BLaER1 treated with 17β-estradiol and CSF1 and Interleukin-3, amounts not matched to agents 10 nM and 100 nM (cell line): Measurements from ENCODE around the gene PRUNE2.
A peak's percentile ranks its signal among the peaks of the same experiment; 100 is the strongest.

Source experiments
- H3K27ac ChIP-seq, 11 experiments: shearing (Covaris generic); formaldehyde crosslinking; 2 replicates each; pipeline ENCODE4 v1.8.1; 2022
- H3K27me3 ChIP-seq, 11 experiments: shearing (Covaris generic); formaldehyde crosslinking; 2 replicates each; pipeline ENCODE4 v1.8.1; 2022
- H3K36me3 ChIP-seq, 11 experiments: shearing (Covaris generic); formaldehyde crosslinking; 2 replicates each; pipeline ENCODE4 v1.8.1; 2022
- H3K4me1 ChIP-seq, 10 experiments: shearing (Covaris generic); formaldehyde crosslinking; 2 replicates each; pipeline ENCODE4 v1.8.1; 2022
- H3K4me2 ChIP-seq, 11 experiments: shearing (Covaris generic); formaldehyde crosslinking; 2 replicates each; pipeline ENCODE4 v1.8.1; 2022
- H3K4me3 ChIP-seq, 10 experiments: shearing (Covaris generic); formaldehyde crosslinking; 2 replicates each; pipeline ENCODE4 v1.8.1; 2022
- H3K9ac ChIP-seq, 11 experiments: shearing (Covaris generic); formaldehyde crosslinking; 2 replicates each; pipeline ENCODE4 v1.8.1; 2022
- H3K9me3 ChIP-seq, 11 experiments: shearing (Covaris generic); formaldehyde crosslinking; replicated peaks in 1 of 11; 2 replicates each; pipeline ENCODE4 v1.8.1; 2022
- H4K20me1 ChIP-seq, 11 experiments: shearing (Covaris generic); formaldehyde crosslinking; 2 replicates each; pipeline ENCODE4 v1.8.1; 2022
- Cebpa-rat ChIP-seq, 11 experiments: shearing (Covaris generic); IDR thresholded peaks; 2 replicates each; pipeline ENCODE4 v1.8.1; 2022

Gene PRUNE2

DNA sequence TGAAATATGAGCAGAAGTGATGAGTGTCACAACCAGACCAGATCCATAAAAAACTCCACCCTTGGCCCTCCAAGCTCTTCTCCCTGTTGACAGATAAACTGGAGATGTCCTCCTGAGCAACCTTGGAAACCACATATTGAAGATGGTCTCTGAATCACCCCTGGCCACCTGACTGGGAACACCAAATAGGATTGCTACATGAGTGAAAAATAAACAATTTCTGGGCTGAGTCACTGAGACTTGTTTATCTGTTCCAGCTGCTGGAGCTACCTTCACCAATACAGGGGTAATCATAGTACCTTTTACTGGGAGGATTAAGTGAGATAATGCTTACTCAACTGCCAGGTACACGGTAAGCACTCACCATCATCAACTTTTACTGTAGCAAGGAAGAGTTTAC lies 88.4 kb downstream of the PRUNE2 start:
- no peak overlapping the region for H3K4me2 ChIP-seq

DNA sequence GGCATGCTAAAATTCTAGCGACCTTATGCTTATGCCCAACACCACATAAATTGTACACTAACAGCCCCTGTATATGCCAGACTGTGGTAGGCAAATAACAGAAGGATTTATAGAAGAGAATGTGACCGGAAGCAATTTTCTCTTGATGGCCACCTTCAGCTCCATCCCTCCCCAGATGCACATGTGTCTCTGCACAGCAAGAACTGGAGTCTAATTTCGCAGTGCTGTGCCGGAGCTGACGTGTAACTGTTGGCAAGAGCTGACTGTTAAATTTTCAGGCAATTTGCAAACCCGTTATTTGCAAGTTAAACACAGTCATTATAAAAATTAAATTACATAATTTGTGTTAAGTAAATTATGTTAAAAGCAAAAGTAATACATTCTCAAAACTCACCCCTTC lies 93.3 kb downstream of the PRUNE2 start:
- no peak overlapping the region for H3K4me2 ChIP-seq
- no peaks in the 10 kb centered on the region for H4K20me1 ChIP-seq
- no peaks in the 10 kb centered on the region for H3K4me1 ChIP-seq
- no peak overlapping the region for H3K4me3 ChIP-seq
- no peak overlapping the region for H3K27ac ChIP-seq
- no peak overlapping the region for H3K9ac ChIP-seq
- H3K27me3 ChIP-seq, result no peaks in the 10 kb centered on the region
- TF ChIP-seq Cebpa-rat (IDR thresholded peaks at IDR 0.05), result no peak
- no peaks in the 10 kb centered on the region for H3K36me3 ChIP-seq
- no peaks in the 10 kb centered on the region for H3K9me3 ChIP-seq

More for the DNA sequence above, 88.4 kb downstream of the PRUNE2 start:
- Histone ChIP-seq H3K4me1 (no peaks in the 10 kb centered on the region), H3K4me3 (no peak overlapping the region), H3K27me3 (no peaks in the 10 kb centered on the region), H3K9ac (no peak overlapping the region), H3K9me3 (no peaks in the 10 kb centered on the region), H4K20me1 (no peaks in the 10 kb centered on the region), H3K27ac (no peak overlapping the region), H3K36me3 (no peaks in the 10 kb centered on the region)
- TF ChIP-seq Cebpa-rat (IDR thresholded peaks at IDR 0.05), result no peak

GRCh38 chr9:76810377-76810957 lies 95.4 kb downstream of the PRUNE2 start:
- no peaks in the 10 kb centered on the region for H3K27me3 ChIP-seq
- H4K20me1 ChIP-seq, result no peaks in the 10 kb centered on the region
- H3K36me3 ChIP-seq, result no peaks in the 10 kb centered on the region
- no peak overlapping the region for H3K4me3 ChIP-seq
- no peak for TF ChIP-seq Cebpa-rat (IDR thresholded peaks at IDR 0.05)
- H3K4me2 ChIP-seq, result no peak overlapping the region
- H3K4me1 ChIP-seq, result no peaks in the 10 kb centered on the region
- no peak overlapping the region for H3K27ac ChIP-seq
- H3K9me3 ChIP-seq, result no peaks in the 10 kb centered on the region
- no peak overlapping the region for H3K9ac ChIP-seq

GRCh38 chr9:76808636-76809035 lies 97.3 kb downstream of the PRUNE2 start:
- no peak for TF ChIP-seq Cebpa-rat (IDR thresholded peaks at IDR 0.05)
- H3K4me1 ChIP-seq, result no peaks in the 10 kb centered on the region
- H3K27me3 ChIP-seq, result no peaks in the 10 kb centered on the region
- H3K9me3 ChIP-seq, result no peaks in the 10 kb centered on the region
- no peaks in the 10 kb centered on the region for H4K20me1 ChIP-seq
- H3K36me3 ChIP-seq, result no peaks in the 10 kb centered on the region
- H3K4me2 ChIP-seq, result no peak overlapping the region
- H3K4me3 ChIP-seq, result no peak overlapping the region
- no peak overlapping the region for H3K27ac ChIP-seq
- H3K9ac ChIP-seq, result no peak overlapping the region

DNA sequence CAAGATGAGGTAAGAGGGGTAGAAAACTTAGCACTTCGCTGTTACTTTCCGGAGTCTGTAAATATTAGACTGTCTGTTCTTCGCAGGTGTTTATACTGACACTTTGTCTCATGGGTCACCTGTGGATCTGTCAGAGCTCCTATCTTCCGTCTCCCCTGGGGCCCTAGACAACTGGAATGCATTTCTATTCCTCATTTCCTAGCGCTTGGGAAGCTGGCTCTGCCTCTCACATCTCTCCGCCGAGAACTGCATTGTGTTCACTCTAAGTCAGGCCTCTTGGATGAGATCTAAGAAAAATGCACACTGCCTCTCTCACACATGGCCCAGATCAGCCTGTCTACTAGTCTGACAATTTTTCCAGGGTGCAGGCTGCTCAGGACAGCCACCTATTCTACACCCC lies 102.2 kb downstream of the PRUNE2 start:
- Histone ChIP-seq H3K9ac (no peak overlapping the region), H3K9me3 (no peaks in the 10 kb centered on the region), H3K36me3 (no peaks in the 10 kb centered on the region), H3K27me3 (no peaks in the 10 kb centered on the region), H3K4me2 (no peak overlapping the region), H4K20me1 (no peaks in the 10 kb centered on the region), H3K27ac (no peak overlapping the region), H3K4me1 (peaks cover 0 to 4% (median 1%) of the 10 kb centered on the region in 10 experiments; a peak in 14 of 20 replicates), H3K4me3 (no peak overlapping the region)
- no peak for TF ChIP-seq Cebpa-rat (IDR thresholded peaks at IDR 0.05)

GRCh38 chr9:76803083-76803482 lies 102.8 kb downstream of the PRUNE2 start:
- no peaks in the 10 kb centered on the region for H3K27me3 ChIP-seq
- no peak overlapping the region for H3K27ac ChIP-seq
- no peaks in the 10 kb centered on the region for H3K9me3 ChIP-seq
- H3K4me3 ChIP-seq, result no peak overlapping the region
- no peak overlapping the region for H3K9ac ChIP-seq
- no peak overlapping the region for H3K4me2 ChIP-seq
- peaks cover 4 to 10% (median 8%) of the 10 kb centered on the region in 10 experiments; a peak in 17 of 20 replicates for H3K4me1 ChIP-seq
- H4K20me1 ChIP-seq, result no peaks in the 10 kb centered on the region
- no peaks in the 10 kb centered on the region for H3K36me3 ChIP-seq
- no peak for TF ChIP-seq Cebpa-rat (IDR thresholded peaks at IDR 0.05)

GRCh38 chr9:76800901-76801300 lies 105.0 kb downstream of the PRUNE2 start:
- H3K4me2 ChIP-seq, result no peak overlapping the region
- no peak overlapping the region for H3K4me3 ChIP-seq
- H3K36me3 ChIP-seq, result no peaks in the 10 kb centered on the region
- H3K27ac ChIP-seq, result no peak overlapping the region
- no peak overlapping the region for H3K9ac ChIP-seq
- H3K4me1 ChIP-seq, result peaks cover 4 to 15% (median 10%) of the 10 kb centered on the region in 10 experiments; a peak in 17 of 20 replicates
- no peaks in the 10 kb centered on the region for H4K20me1 ChIP-seq
- no peaks in the 10 kb centered on the region for H3K9me3 ChIP-seq
- no peak for TF ChIP-seq Cebpa-rat (IDR thresholded peaks at IDR 0.05)
- no peaks in the 10 kb centered on the region for H3K27me3 ChIP-seq

GRCh38 chr9:76799473-76799872 lies 106.4 kb downstream of the PRUNE2 start:
- no peak overlapping the region for H3K9ac ChIP-seq
- H3K4me2 ChIP-seq, result no peak overlapping the region
- no peaks in the 10 kb centered on the region for H3K36me3 ChIP-seq
- no peak for TF ChIP-seq Cebpa-rat (IDR thresholded peaks at IDR 0.05)
- no peak overlapping the region for H3K27ac ChIP-seq
- H3K9me3 ChIP-seq, result no peaks in the 10 kb centered on the region
- H3K27me3 ChIP-seq, result no peaks in the 10 kb centered on the region
- no peaks in the 10 kb centered on the region for H4K20me1 ChIP-seq
- peaks cover 4 to 15% (median 10%) of the 10 kb centered on the region in 10 experiments; a peak in 17 of 20 replicates for H3K4me1 ChIP-seq
- no peak overlapping the region for H3K4me3 ChIP-seq

- no peaks in the 10 kb centered on the region for H3K36me3 ChIP-seq
- H3K9ac ChIP-seq, result no peak overlapping the region
- H3K27ac ChIP-seq, result no peak overlapping the region
- no peaks in the 10 kb centered on the region for H3K27me3 ChIP-seq
- peaks cover 4 to 15% (median 10%) of the 10 kb centered on the region in 10 experiments; a peak in 17 of 20 replicates for H3K4me1 ChIP-seq
- H3K9me3 ChIP-seq, result no peaks in the 10 kb centered on the region
- H4K20me1 ChIP-seq, result no peaks in the 10 kb centered on the region
- no peak overlapping the region for H3K4me3 ChIP-seq
- TF ChIP-seq Cebpa-rat (IDR thresholded peaks at IDR 0.05), result no peak
- peak overlapping the region in 9 of 11 experiments; percentile 18 to 70 (median 47); a peak in 16 of 22 replicates for H3K4me2 ChIP-seq
Observed at GRCh38 chr9:76798527-76798926, 107.4 kb downstream of the PRUNE2 start.

DNA sequence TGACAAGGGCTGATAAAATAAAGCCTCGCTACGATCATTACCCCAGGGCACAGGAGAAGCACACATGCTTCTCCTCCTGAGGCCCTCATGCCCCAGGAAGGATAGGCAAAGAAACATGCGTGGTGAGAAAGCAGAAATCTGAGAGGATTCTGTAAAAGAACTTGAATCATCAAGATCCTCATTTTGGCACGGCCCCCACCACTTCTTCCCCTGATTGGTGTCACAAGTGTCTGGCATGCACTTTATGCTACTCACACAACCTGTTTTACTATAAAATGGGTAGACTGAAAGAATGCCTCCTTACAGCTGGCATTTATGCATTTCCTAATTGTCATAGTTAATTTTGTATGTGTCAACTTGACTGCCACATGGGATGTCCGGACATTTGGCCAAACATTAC lies 109.6 kb downstream of the PRUNE2 start:
- no peaks in the 10 kb centered on the region for H3K27me3 ChIP-seq
- no peaks in the 10 kb centered on the region for H3K9me3 ChIP-seq
- H3K4me2 ChIP-seq, result no peak overlapping the region
- peaks cover 4 to 15% (median 10%) of the 10 kb centered on the region in 10 experiments; a peak in 17 of 20 replicates for H3K4me1 ChIP-seq
- no peak for TF ChIP-seq Cebpa-rat (IDR thresholded peaks at IDR 0.05)
- no peaks in the 10 kb centered on the region for H4K20me1 ChIP-seq
- H3K9ac ChIP-seq, result no peak overlapping the region
- H3K4me3 ChIP-seq, result no peak overlapping the region
- H3K27ac ChIP-seq, result no peak overlapping the region
- H3K36me3 ChIP-seq, result no peaks in the 10 kb centered on the region
